Measurements from ENCODE around the gene FYCO1. TPM values are rescaled to one million over a fixed set of nuclear protein-coding genes. Genes with fewer than 3 reads are reported as not detected.
A peak's percentile ranks its signal among the peaks of the same experiment; 100 is the strongest.

Gene FYCO1
- total RNA-seq, 1 donor from 2014 or later, result 31.8 TPM

GRCh38 chr3:45906681-45907407 lies 88.8 kb downstream of the FYCO1 start:
- H3K36me3 Mint-ChIP-seq (ENCODE audit: unreplicated experiment), result peaks cover 1% of the 10 kb centered on the region
- H3K27me3 Mint-ChIP-seq (ENCODE audit: unreplicated experiment), result no peaks in the 10 kb centered on the region
- H3K4me1 Mint-ChIP-seq (ENCODE audit: unreplicated experiment), result peaks cover 2% of the 10 kb centered on the region
- H3K27ac Mint-ChIP-seq (ENCODE audit: unreplicated experiment), result no peak overlapping the region
- no peak for DNase-seq (ENCODE audit: extremely low spot score, unreplicated experiment)
- no peaks in the 10 kb centered on the region for H3K9me3 Mint-ChIP-seq (ENCODE audit: unreplicated experiment)
- H3K4me3 Mint-ChIP-seq (ENCODE audit: unreplicated experiment), result no peak overlapping the region
- TF ChIP-seq, protein P1, sequence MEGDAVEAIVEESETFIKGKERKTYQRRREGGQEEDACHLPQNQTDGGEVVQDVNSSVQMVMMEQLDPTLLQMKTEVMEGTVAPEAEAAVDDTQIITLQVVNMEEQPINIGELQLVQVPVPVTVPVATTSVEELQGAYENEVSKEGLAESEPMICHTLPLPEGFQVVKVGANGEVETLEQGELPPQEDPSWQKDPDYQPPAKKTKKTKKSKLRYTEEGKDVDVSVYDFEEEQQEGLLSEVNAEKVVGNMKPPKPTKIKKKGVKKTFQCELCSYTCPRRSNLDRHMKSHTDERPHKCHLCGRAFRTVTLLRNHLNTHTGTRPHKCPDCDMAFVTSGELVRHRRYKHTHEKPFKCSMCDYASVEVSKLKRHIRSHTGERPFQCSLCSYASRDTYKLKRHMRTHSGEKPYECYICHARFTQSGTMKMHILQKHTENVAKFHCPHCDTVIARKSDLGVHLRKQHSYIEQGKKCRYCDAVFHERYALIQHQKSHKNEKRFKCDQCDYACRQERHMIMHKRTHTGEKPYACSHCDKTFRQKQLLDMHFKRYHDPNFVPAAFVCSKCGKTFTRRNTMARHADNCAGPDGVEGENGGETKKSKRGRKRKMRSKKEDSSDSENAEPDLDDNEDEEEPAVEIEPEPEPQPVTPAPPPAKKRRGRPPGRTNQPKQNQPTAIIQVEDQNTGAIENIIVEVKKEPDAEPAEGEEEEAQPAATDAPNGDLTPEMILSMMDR (IDR thresholded peaks at IDR 0.05), result peak; percentile 39

DNA sequence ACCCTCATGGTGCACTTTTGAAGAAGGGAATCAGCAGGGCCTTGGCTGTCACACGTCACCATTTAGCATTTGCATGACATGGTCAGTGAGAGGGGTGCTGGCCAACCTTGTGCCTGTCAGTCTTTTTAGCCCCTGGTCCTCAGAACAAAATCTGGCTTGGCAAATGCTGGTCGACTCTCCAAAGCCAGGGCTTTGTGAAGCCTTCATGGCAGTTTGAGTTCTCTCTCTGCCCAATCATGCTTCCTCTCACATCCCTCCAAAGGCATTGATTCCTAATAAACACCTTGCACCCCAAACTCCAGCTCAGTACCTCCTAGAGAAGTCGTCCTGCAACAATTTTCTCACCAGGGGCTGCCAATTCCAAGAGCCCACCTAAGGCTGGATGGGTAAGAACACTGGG lies 89.9 kb downstream of the FYCO1 start:
- Mint-ChIP-seq H3K9me3 (ENCODE audit: unreplicated experiment) (no peaks in the 10 kb centered on the region), H3K36me3 (ENCODE audit: unreplicated experiment) (peaks cover 1% of the 10 kb centered on the region), H3K27ac (ENCODE audit: unreplicated experiment) (no peak overlapping the region), H3K4me1 (ENCODE audit: unreplicated experiment) (peaks cover 2% of the 10 kb centered on the region), H3K27me3 (ENCODE audit: unreplicated experiment) (no peaks in the 10 kb centered on the region), H3K4me3 (ENCODE audit: unreplicated experiment) (no peak overlapping the region)
- DNase-seq (ENCODE audit: extremely low spot score, unreplicated experiment), result no peak
- TF ChIP-seq, protein P1 (IDR thresholded peaks at IDR 0.05), result no peak

DNA sequence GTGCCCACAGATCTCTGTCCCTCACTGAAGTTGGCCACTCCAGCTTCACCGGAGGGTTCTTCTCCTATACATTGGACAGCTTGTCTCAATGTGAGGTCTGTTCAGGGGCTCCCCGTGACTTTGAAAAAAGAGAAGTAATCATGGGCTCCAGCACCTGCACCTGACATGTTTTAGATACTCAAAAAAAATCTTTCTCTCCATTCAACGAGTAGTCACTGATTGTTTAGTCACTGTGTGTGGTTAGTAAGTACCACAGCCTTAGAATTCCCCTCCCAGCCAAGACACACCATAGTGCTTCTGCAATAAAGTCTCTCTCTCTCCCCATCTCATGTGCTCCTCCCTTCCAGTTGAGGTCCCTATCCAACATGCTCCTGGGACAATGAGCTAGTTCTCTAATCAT lies 90.7 kb downstream of the FYCO1 start:
- no peaks in the 10 kb centered on the region for H3K9me3 Mint-ChIP-seq (ENCODE audit: unreplicated experiment)
- H3K27ac Mint-ChIP-seq (ENCODE audit: unreplicated experiment), result no peak overlapping the region
- TF ChIP-seq, protein P1 (IDR thresholded peaks at IDR 0.05), result no peak
- no peak for DNase-seq (ENCODE audit: extremely low spot score, unreplicated experiment)
- H3K4me3 Mint-ChIP-seq (ENCODE audit: unreplicated experiment), result no peak overlapping the region
- no peaks in the 10 kb centered on the region for H3K36me3 Mint-ChIP-seq (ENCODE audit: unreplicated experiment)
- no peaks in the 10 kb centered on the region for H3K27me3 Mint-ChIP-seq (ENCODE audit: unreplicated experiment)
- peaks cover 2% of the 10 kb centered on the region for H3K4me1 Mint-ChIP-seq (ENCODE audit: unreplicated experiment)

DNA sequence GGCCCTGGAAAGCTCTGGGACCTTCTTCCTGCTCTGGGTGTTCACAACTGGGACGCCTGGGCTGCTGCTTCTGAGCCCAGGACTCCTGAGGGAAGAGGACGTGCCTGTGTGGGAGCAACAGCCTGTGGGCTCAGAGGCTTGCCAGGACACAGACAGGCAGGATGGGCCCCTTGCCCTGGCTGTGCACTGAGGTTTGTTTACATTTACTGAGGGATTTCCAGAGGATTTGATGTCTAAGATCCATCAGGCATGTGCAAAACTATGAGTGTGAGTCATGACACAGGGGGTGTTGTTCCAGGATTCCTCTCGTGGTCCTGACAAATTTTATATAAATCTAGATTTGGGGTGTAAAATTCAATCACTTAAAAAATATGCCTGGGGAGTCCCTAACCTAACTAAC lies 98.7 kb downstream of the FYCO1 start:
- Mint-ChIP-seq H3K9me3 (ENCODE audit: unreplicated experiment) (no peaks in the 10 kb centered on the region), H3K27me3 (ENCODE audit: unreplicated experiment) (peaks cover 20% of the 10 kb centered on the region), H3K27ac (ENCODE audit: unreplicated experiment) (peak overlapping the region; percentile 11), H3K4me1 (ENCODE audit: unreplicated experiment) (peaks cover 17% of the 10 kb centered on the region), H3K36me3 (ENCODE audit: unreplicated experiment) (no peaks in the 10 kb centered on the region), H3K4me3 (ENCODE audit: unreplicated experiment) (no peak overlapping the region)
- no peak for DNase-seq (ENCODE audit: extremely low spot score, unreplicated experiment)
- TF ChIP-seq, protein P1 (IDR thresholded peaks at IDR 0.05), result no peak

GRCh38 chr3:45895686-45896468 lies 99.7 kb downstream of the FYCO1 start:
- Mint-ChIP-seq H3K27me3 (ENCODE audit: unreplicated experiment) (peaks cover 31% of the 10 kb centered on the region), H3K27ac (ENCODE audit: unreplicated experiment) (no peak overlapping the region), H3K9me3 (ENCODE audit: unreplicated experiment) (no peaks in the 10 kb centered on the region), H3K4me1 (ENCODE audit: unreplicated experiment) (peaks cover 23% of the 10 kb centered on the region), H3K36me3 (ENCODE audit: unreplicated experiment) (no peaks in the 10 kb centered on the region), H3K4me3 (ENCODE audit: unreplicated experiment) (no peak overlapping the region)
- TF ChIP-seq, protein P1 (IDR thresholded peaks at IDR 0.05), result no peak
- DNase-seq (ENCODE audit: extremely low spot score, unreplicated experiment), result no peak
